HepG2 (cell line): Measurements from ENCODE around the gene PLXND1. TPM values are rescaled to one million over a fixed set of nuclear protein-coding genes. Genes with fewer than 3 reads are reported as not detected.

Experiments used
- ATAC-seq: fragments of 200-7000 bp; cut with Tn5 transposase; 3 replicates; pipeline ENCODE4 v1.9.1; 2020; ENCODE audit warnings: mild to moderate bottlenecking, moderate library complexity
- BruUV-seq: library from RNA; stranded (reverse); fragments of 400-500 nt; replicated peaks from 2 replicates; lab custom pipeline; 2021; lab: Mats Ljungman, UMichigan
- CTCF ChIA-PET: fragments of 300-600 bp; formaldehyde crosslinking; extraction: SDS; loops from one replicate; lab custom pipeline; 2021; ENCODE audit warnings: low total read pairs, inconsistent platforms, low intra/inter-chr PET ratio; lab: Yijun Ruan, JAX
- POLR2A ChIA-PET: fragments of 350-600 bp; sonication (Branson Sonifier 250); formaldehyde crosslinking; loops from one replicate; lab custom pipeline; 2020; ENCODE audit warnings: antibody characterized with exemption, inconsistent platforms; lab: Yijun Ruan, JAX
- DNase-seq: peaks from one replicate; pipeline ENCODE4 v3.0.0-alpha.2; 2015; ENCODE audit warnings: low spot score
- FAIRE-seq: peaks from 3 replicates; lab custom pipeline; 2011; peaks lifted over from hg19 to GRCh38; lab: Jason Lieb, UNC
- H2AFZ ChIP-seq: one replicate; pipeline ENCODE4 v1.6.1; 2011; ENCODE audit warnings: low read length, inconsistent platforms
- H3K27ac ChIP-seq: fragments of 300-600 bp; 3 replicates; pipeline ENCODE4 v1.8.0; 2011; ENCODE audit warnings: mixed run types, mild to moderate bottlenecking, mixed read lengths, low read length, inconsistent platforms; ENCODE audit not compliant: insufficient read depth; ENCODE audit errors: extremely low read length
- H3K27me3 ChIP-seq, 2 experiments: fragments of 200-600 bp in 1 of 2; 2 replicates in 1 of 2; 3 replicates in 1 of 2; pipeline versions ENCODE4 v1.6.0 to v1.8.0; 2011; ENCODE audit warnings: low read length in 2 of 2, mild to moderate bottlenecking in 2 of 2, moderate library complexity in 2 of 2, inconsistent platforms in 1 of 2; ENCODE audit not compliant: insufficient read depth in 2 of 2, control insufficient read depth in 1 of 2
- H3K36me3 ChIP-seq, 2 experiments: fragments of 200-600 bp in 1 of 2; replicated peaks in 1 of 2; 2 replicates in 1 of 2; 3 replicates in 1 of 2; pipeline versions ENCODE4 v1.5.1 to v1.8.0; 2011; ENCODE audit warnings: low read length in 2 of 2, inconsistent platforms in 1 of 2; ENCODE audit not compliant: insufficient read depth in 2 of 2, control insufficient read depth in 1 of 2
- H3K4me1 ChIP-seq: 2 replicates; pipeline ENCODE4 v1.5.1; 2012; ENCODE audit warnings: low read length, inconsistent platforms; ENCODE audit not compliant: insufficient read depth
- H3K4me2 ChIP-seq: 2 replicates; pipeline ENCODE4 v1.6.0; 2011; ENCODE audit warnings: low read depth, low read length, inconsistent platforms
- H3K4me3 ChIP-seq, 3 experiments: fragments of 200-600 bp in 1 of 3; sonication (generic), shearing (Covaris generic) in 1 of 3; replicated peaks in 1 of 3; 2 replicates each; pipeline ENCODE4 v1.5.1; 2011 to 2016; ENCODE audit warnings: low read length in 3 of 3, inconsistent platforms in 2 of 3, low read depth in 2 of 3, mild to moderate bottlenecking in 2 of 3, control low read depth in 1 of 3, mixed read lengths in 1 of 3; ENCODE audit not compliant: insufficient read depth in 1 of 3
- H3K79me2 ChIP-seq: one replicate; pipeline ENCODE4 v1.6.1; 2011; ENCODE audit warnings: low read length, inconsistent platforms; ENCODE audit not compliant: insufficient read depth
- H3K9ac ChIP-seq: 2 replicates; pipeline ENCODE4 v1.6.0; 2011; ENCODE audit warnings: mild to moderate bottlenecking, low read depth, low read length, inconsistent platforms; ENCODE audit not compliant: insufficient read depth
- H3K9me3 ChIP-seq: 2 replicates; pipeline ENCODE4 v1.5.1; 2012; ENCODE audit warnings: mild to moderate bottlenecking, low read length
- H4K20me1 ChIP-seq: 2 replicates; pipeline ENCODE4 v1.6.0; 2011; ENCODE audit warnings: inconsistent platforms, mild to moderate bottlenecking, low read length, moderate library complexity; ENCODE audit not compliant: insufficient read depth
- CCAR2 ChIP-seq: fragments of 200-400 bp; formaldehyde crosslinking; optimal IDR thresholded peaks from 2 replicates; pipeline ENCODE3; 2018; ENCODE audit warnings: low read depth, mild to moderate bottlenecking, low read length, moderate library complexity
- DNMT1 ChIP-seq: sonication (generic); formaldehyde crosslinking; IDR thresholded peaks from 2 replicates; pipeline ENCODE4 v1.5.1; 2020; ENCODE audit warnings: mild to moderate bottlenecking, missing genetic modification reagents
- FOXA1 ChIP-seq, 2 experiments: fragments of 450-650 bp in 1 of 2; sonication (generic) in 1 of 2; formaldehyde crosslinking in 1 of 2; IDR thresholded peaks; 2 replicates each; pipeline versions ENCODE4 v1.4.0 to v1.6.1; 2016 to 2020; ENCODE audit warnings: missing genetic modification reagents in 1 of 2
- PLSCR1 ChIP-seq: sonication (generic); formaldehyde crosslinking; IDR thresholded peaks from 2 replicates; pipeline ENCODE4 v1.5.0; 2020; ENCODE audit warnings: missing genetic modification reagents, mild to moderate bottlenecking, borderline replicate concordance
- RBAK ChIP-seq: sonication (generic); formaldehyde crosslinking; IDR thresholded peaks from 2 replicates; pipeline ENCODE4 v1.5.1; 2020; ENCODE audit warnings: mild to moderate bottlenecking, missing genetic modification reagents
- TBX3 ChIP-seq: fragments of 450-650 bp; IDR thresholded peaks from 2 replicates; pipeline ENCODE4 v1.6.1; 2017; ENCODE audit warnings: antibody characterized with exemption, mild to moderate bottlenecking, inconsistent platforms, borderline replicate concordance
- ZFYVE20 ChIP-seq: sonication (generic); formaldehyde crosslinking; IDR thresholded peaks from 2 replicates; pipeline ENCODE4 v1.8.0; 2023; ENCODE audit warnings: low read depth, mild to moderate bottlenecking, moderate library complexity, missing genetic modification reagents, borderline replicate concordance
- ZNF337 ChIP-seq: sonication (generic); formaldehyde crosslinking; IDR thresholded peaks from 2 replicates; pipeline ENCODE4 v1.5.1; 2020; ENCODE audit warnings: missing genetic modification reagents, low read depth, mild to moderate bottlenecking, borderline replicate concordance
- ZNF343 ChIP-seq: sonication (generic); formaldehyde crosslinking; IDR thresholded peaks from 2 replicates; pipeline ENCODE4 v1.4.0; 2020; ENCODE audit warnings: mild to moderate bottlenecking, missing genetic modification reagents
- ZNF629 ChIP-seq: sonication (generic); formaldehyde crosslinking; conservative IDR thresholded peaks from 2 replicates; pipeline ENCODE4 v1.5.0; 2020; ENCODE audit warnings: missing genetic modification reagents
- WGBS: methylation state at CpG from one replicate; pipeline ENCODE4 v1.1.6; 2017; ENCODE audit warnings: low lambda C conversion rate; 5-methylcytosine and 5-hydroxymethylcytosine counted together
- in situ Hi-C: cut with HindIII; loops from 2 replicates; pipeline ENCODE4 v1.10.0; 2017; ENCODE audit warnings: low pct_unique_long_range_greater_than_20kb; ENCODE audit not compliant: extremely low pct_ligation_motif_present
- intact Hi-C: fragments of 100-400 bp; cut with micrococcal nuclease; formaldehyde crosslinking; loops from one replicate; pipeline ENCODE4 v1.10.0; 2022; ENCODE audit not compliant: unreplicated experiment
- polyA plus RNA-seq, 8 experiments: library from polyadenylated mRNA; depleted of rRNA in 3 of 8; stranded (reverse) in 7 of 8; unstranded in 1 of 8; fragments of >200 nt; fragmentation: Illumina TruSeq in 4 of 8; extraction: Trizol in 4 of 8; gene quantifications; 2 replicates each; pipeline versions ENCODE4 v1.2.1 to v1.2.3, GENCODE V29; 2011 to 2016; ENCODE audit warnings: low read depth in 4 of 8, missing spikeins in 1 of 8, mixed read lengths in 1 of 8; ENCODE audit not compliant: insufficient read depth in 1 of 8
- total RNA-seq, 5 experiments: library from RNA; depleted of rRNA; stranded (reverse); fragments of >200 nt; fragmentation: Illumina TruSeq; extraction: Trizol; gene quantifications; 2 replicates each; pipeline ENCODE4 v1.2.3, GENCODE V29; 2016; ENCODE audit warnings: low read depth in 1 of 5

Gene PLXND1
- total and polyA plus RNA-seq, 2 of the 13 experiments (the other 11 are each of a cell fraction or from before 2014, with no cell fraction given) = 15.9 to 42.0 TPM

GRCh38 chr3:129579991-129580390 is 26.5 kb downstream of the PLXND1 start:
- Histone ChIP-seq H3K9me3 (no peaks in the 10 kb centered on the region), H3K27me3 (no peaks in the 10 kb centered on the region), H3K36me3 (peaks cover 36 to 51% of the 10 kb centered on the region in 2 experiments; a peak in 4 of 5 replicates), H3K27ac (no peak overlapping the region), H4K20me1 (no peaks in the 10 kb centered on the region), H2AFZ (no peak overlapping the region), H3K9ac (no peak overlapping the region), H3K4me3 (no peak overlapping the region), H3K4me1 (peaks cover 13% of the 10 kb centered on the region), H3K4me2 (no peak overlapping the region), H3K79me2 (no peaks in the 10 kb centered on the region)
- CTCF ChIA-PET = no interaction called here
- intact Hi-C loops = no loop called here
- BruUV-seq = no TSS peak
- FAIRE-seq = no peak
- 92% methylated on average over 2 of the region's 10 CpGs for WGBS
- POLR2A ChIA-PET = no interaction called here
- no peak for DNase-seq
- in situ Hi-C loops = no loop called here
- TF ChIP-seq ZNF629 (CRISPR knock-in tag) (peak; percentile 50; the same call in 1 of the 2 replicates), RBAK (CRISPR knock-in tag) (no peak)
- ATAC-seq = no peak

- H3K79me2 ChIP-seq = no peaks in the 10 kb centered on the region
- ChIA-PET CTCF (no interaction called here), POLR2A (interaction anchor here (1.6 to 2.4 kb wide), 2 partner anchors 17 to 43 kb away, joined by 4 to 20 read pairs; no protein-coding TSS in a partner anchor)
- H3K27ac ChIP-seq = no peak overlapping the region
- FAIRE-seq (no peak), ATAC-seq (no peak), DNase-seq (no peak)
- H3K27me3 ChIP-seq = no peaks in the 10 kb centered on the region
- BruUV-seq = no TSS peak
- no peaks in the 10 kb centered on the region for H4K20me1 ChIP-seq
- WGBS = 96% methylated on average over 15 of the region's 21 CpGs
- H3K4me3 ChIP-seq = no peak overlapping the region
- intact Hi-C loops (no loop called here), in situ Hi-C loops (no loop called here)
- H2AFZ ChIP-seq = no peak overlapping the region
- no peak overlapping the region for H3K9ac ChIP-seq
- H3K4me1 ChIP-seq = peaks cover 13% of the 10 kb centered on the region
- no peak overlapping the region for H3K4me2 ChIP-seq
- peaks cover 24 to 33% of the 10 kb centered on the region in 2 experiments; a peak in 4 of 5 replicates for H3K36me3 ChIP-seq
- H3K9me3 ChIP-seq = no peaks in the 10 kb centered on the region
- TF ChIP-seq ZFYVE20 (CRISPR knock-in tag) = no peak
- TF ChIP-seq PLSCR1 (CRISPR knock-in tag) = no peak
- TF ChIP-seq TBX3 = no peak
- no peak for TF ChIP-seq DNMT1 (CRISPR knock-in tag)
- TF ChIP-seq FOXA1 (IDR thresholded peaks at IDR 0.05) = no peak
- no peak for TF ChIP-seq FOXA1 (CRISPR knock-in tag; IDR thresholded peaks at IDR 0.05)
- TF ChIP-seq ZNF337 (CRISPR knock-in tag) = no peak
- no peak for TF ChIP-seq ZNF343 (CRISPR knock-in tag)
- TF ChIP-seq CCAR2 = no peak
These were observed 28.3 kb downstream of the PLXND1 start for GRCh38 chr3:129577925-129578786.
